SK-N-SH treated with all-trans-retinoic acid at 6 μM for 48 hours (cell line): ENCODE data around the gene KLHL15.

Experiments
- ATAC-seq: fragments of 200-7000 bp; cut with Tn5 transposase; 3 replicates; pipeline ENCODE4 v1.9.1; 2020; ENCODE audit warnings: mild to moderate bottlenecking, moderate library complexity
- ARNTL ChIP-seq: fragments of 450-650 bp; formaldehyde crosslinking; IDR thresholded peaks from 2 replicates; pipeline ENCODE4 v1.5.0; 2020; ENCODE audit warnings: low read depth, mild to moderate bottlenecking, moderate library complexity, borderline replicate concordance
- BACH2 ChIP-seq: fragments of 250-450 bp; sonication (Bioruptor Pico); IDR thresholded peaks from 2 replicates; pipeline ENCODE4 v1.9.0; 2021; ENCODE audit warnings: mild to moderate bottlenecking, borderline replicate concordance
- CREB5 ChIP-seq: fragments of 250-450 bp; sonication (Bioruptor Pico); IDR thresholded peaks from 2 replicates; pipeline ENCODE4 v1.5.1; 2020; ENCODE audit warnings: low read depth, mild to moderate bottlenecking, moderate library complexity
- CSDC2 ChIP-seq: fragments of 250-450 bp; sonication (Bioruptor Pico); IDR thresholded peaks from 2 replicates; pipeline ENCODE4 v1.5.0; 2020; ENCODE audit warnings: mild to moderate bottlenecking, moderate library complexity
- CSRNP3 ChIP-seq: fragments of 250-450 bp; sonication (Bioruptor Pico); IDR thresholded peaks from 2 replicates; pipeline ENCODE4 v1.5.1; 2021; ENCODE audit warnings: mild to moderate bottlenecking, moderate library complexity
- ESRRG ChIP-seq: fragments of 250-450 bp; sonication (Bioruptor Pico); IDR thresholded peaks from 2 replicates; pipeline ENCODE4 v1.6.1; 2021; ENCODE audit warnings: mild to moderate bottlenecking
- GLIS3 ChIP-seq: fragments of 250-450 bp; sonication (Bioruptor Pico); IDR thresholded peaks from 2 replicates; pipeline ENCODE4 v1.5.0; 2020; ENCODE audit warnings: mild to moderate bottlenecking, moderate library complexity
- ISL1 ChIP-seq: fragments of 250-450 bp; sonication (Bioruptor Pico); IDR thresholded peaks from 2 replicates; pipeline ENCODE4 v2.1.2; 2022; ENCODE audit warnings: mild to moderate bottlenecking, moderate library complexity
- OSR1 ChIP-seq: fragments of 250-450 bp; sonication (Bioruptor Pico); IDR thresholded peaks from 2 replicates; pipeline ENCODE4 v1.8.0; 2022; ENCODE audit warnings: moderate library complexity, mild to moderate bottlenecking, inconsistent platforms
- PATZ1 ChIP-seq: fragments of 250-450 bp; sonication (Bioruptor Pico); IDR thresholded peaks from 2 replicates; pipeline ENCODE4 v1.8.0; 2020; ENCODE audit warnings: mild to moderate bottlenecking, moderate library complexity, borderline replicate concordance
- POU6F1 ChIP-seq: fragments of 250-450 bp; sonication (Bioruptor Pico); IDR thresholded peaks from 2 replicates; pipeline ENCODE4 v1.8.0; 2021; ENCODE audit warnings: low read depth, mild to moderate bottlenecking, moderate library complexity, borderline replicate concordance
- PPARA ChIP-seq: fragments of 250-450 bp; sonication (Bioruptor Pico); IDR thresholded peaks from 2 replicates; pipeline ENCODE4 v1.5.0; 2020; ENCODE audit warnings: mild to moderate bottlenecking, borderline replicate concordance
- SNAI2 ChIP-seq: fragments of 250-450 bp; sonication (Bioruptor Pico); IDR thresholded peaks from 2 replicates; pipeline ENCODE4 v1.5.0; 2020; ENCODE audit warnings: mild to moderate bottlenecking, moderate library complexity
- TCF4 ChIP-seq: fragments of 250-450 bp; sonication (Bioruptor Pico); IDR thresholded peaks from 2 replicates; pipeline ENCODE4 v1.8.0; 2021; ENCODE audit warnings: mild to moderate bottlenecking, moderate library complexity, borderline replicate concordance
- TOX ChIP-seq: fragments of 250-450 bp; sonication (Bioruptor Pico); IDR thresholded peaks from 2 replicates; pipeline ENCODE4 v1.8.0; 2021; ENCODE audit warnings: mild to moderate bottlenecking, moderate library complexity, borderline replicate concordance
- TSHZ2 ChIP-seq: fragments of 250-450 bp; sonication (Bioruptor Pico); IDR thresholded peaks from 2 replicates; pipeline ENCODE4 v1.5.0; 2020; ENCODE audit warnings: mild to moderate bottlenecking, moderate library complexity
- ZC3H10 ChIP-seq: fragments of 250-450 bp; sonication (Bioruptor Pico); IDR thresholded peaks from 2 replicates; pipeline ENCODE4 v1.5.1; 2021; ENCODE audit warnings: mild to moderate bottlenecking, moderate library complexity
- ZFP3 ChIP-seq: fragments of 250-450 bp; sonication (Bioruptor Pico); IDR thresholded peaks from 2 replicates; pipeline ENCODE4 v1.5.0; 2020; ENCODE audit warnings: mild to moderate bottlenecking, moderate library complexity
- ZFP30 ChIP-seq: fragments of 450-650 bp; formaldehyde crosslinking; IDR thresholded peaks from 2 replicates; pipeline ENCODE4 v1.5.0; 2022; ENCODE audit warnings: mild to moderate bottlenecking, moderate library complexity
- ZNF565 ChIP-seq: fragments of 450-650 bp; formaldehyde crosslinking; conservative IDR thresholded peaks from 2 replicates; pipeline ENCODE4 v1.5.0; 2020; ENCODE audit warnings: low read depth, mild to moderate bottlenecking, moderate library complexity
- ZNF70 ChIP-seq: fragments of 450-650 bp; formaldehyde crosslinking; IDR thresholded peaks from 2 replicates; pipeline ENCODE4 v1.5.0; 2020; ENCODE audit warnings: mild to moderate bottlenecking, moderate library complexity

KLHL15 gene

GRCh38 chrX:24019448-24019847 is 7.5 kb downstream of the KLHL15 start:
- TF ChIP-seq TSHZ2 (CRISPR knock-in tag) (no peak), ZFP30 (CRISPR knock-in tag) (no peak), PPARA (CRISPR knock-in tag) (no peak), ESRRG (CRISPR knock-in tag) (no peak), CSRNP3 (CRISPR knock-in tag) (no peak), PATZ1 (CRISPR knock-in tag) (no peak), SNAI2 (no peak), ZFP3 (no peak), TCF4 (no peak), BACH2 (no peak), ARNTL (CRISPR knock-in tag) (no peak), CSDC2 (CRISPR knock-in tag) (no peak), ZNF565 (CRISPR knock-in tag) (no peak), OSR1 (CRISPR knock-in tag) (no peak), ZNF70 (CRISPR knock-in tag) (no peak), CREB5 (CRISPR knock-in tag) (no peak)
- TF ChIP-seq, all 23 proteins: peak for 0
- no peak for ATAC-seq

- no peak for ATAC-seq
These were observed 8.2 kb downstream of the KLHL15 start for GRCh38 chrX:24018809-24019208.

More at GRCh38 chrX:24018809-24019208, 8.2 kb downstream of the KLHL15 start:
- TF ChIP-seq TSHZ2 (CRISPR knock-in tag) = no peak
- TF ChIP-seq PPARA (CRISPR knock-in tag) = no peak
- no peak for TF ChIP-seq GLIS3
- TF ChIP-seq ISL1 (CRISPR knock-in tag) = no peak
- no peak for TF ChIP-seq OSR1 (CRISPR knock-in tag)
- no peak for TF ChIP-seq CSRNP3 (CRISPR knock-in tag)
- TF ChIP-seq ZC3H10 (CRISPR knock-in tag) = no peak
- TF ChIP-seq TOX = no peak
- TF ChIP-seq ZFP3 = no peak
- TF ChIP-seq SNAI2 = no peak
- no peak for TF ChIP-seq TCF4
- no peak for TF ChIP-seq CREB5 (CRISPR knock-in tag)
- TF ChIP-seq ZNF565 (CRISPR knock-in tag) = no peak
- no peak for TF ChIP-seq POU6F1 (CRISPR knock-in tag)
- TF ChIP-seq ZFP30 (CRISPR knock-in tag) = no peak
- no peak for TF ChIP-seq ZNF70 (CRISPR knock-in tag)
- TF ChIP-seq, all 23 proteins: peak for 0
